ENCODE measurements around the gene EOMES. TPM values are rescaled to one million over a fixed set of nuclear protein-coding genes. Genes with fewer than 3 reads are reported as not detected.

EOMES gene
- total and polyA plus RNA-seq, 2 of the 4 experiments (the other 2 are of a cell fraction): not detected

DNA sequence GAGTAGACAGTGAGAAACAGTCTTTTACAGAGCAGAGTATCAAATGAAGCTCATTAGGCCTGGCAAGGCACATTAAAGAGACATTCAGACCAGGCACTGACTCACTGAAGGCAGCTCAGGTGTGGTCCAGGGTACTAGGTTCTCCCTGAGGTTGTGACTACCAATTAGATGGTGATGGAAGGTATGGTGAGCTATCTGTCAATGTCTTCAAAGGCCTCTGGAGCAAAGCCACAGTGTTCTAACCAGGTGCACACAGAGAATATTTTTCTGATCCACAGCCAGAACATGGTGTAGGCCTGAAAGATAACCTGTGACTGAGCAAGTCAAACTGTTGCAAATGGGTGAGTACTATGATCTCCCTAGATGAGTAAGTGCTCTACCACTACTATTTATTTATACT is 51.5 kb downstream of the EOMES start:
- H3K23ac ChIP-seq (ENCODE audit: low read depth, low read length): no peak overlapping the region
- H2BK20ac ChIP-seq (ENCODE audit: low read depth, low read length): no peak overlapping the region
- no peak overlapping the region for H2AK9ac ChIP-seq (replicated peaks; ENCODE audit: low read depth, low read length, poor library complexity)
- no peak for ATAC-seq (ENCODE audit: low read depth)
- no peak overlapping the region for H4K91ac ChIP-seq (ENCODE audit: insufficient read depth, low read depth, low read length)
- H4K5ac ChIP-seq (ENCODE audit: low read depth, low read length): no peak overlapping the region
- no peak overlapping the region for H3K4me3 ChIP-seq (ENCODE audit: insufficient read depth, low read depth, low read length)
- no peak for TF ChIP-seq CEBPB (IDR thresholded peaks at IDR 0.05; ENCODE audit: low read depth, low read length)
- TF ChIP-seq BHLHE40 (IDR thresholded peaks at IDR 0.05; ENCODE audit: low read depth, low read length): no peak
- TF ChIP-seq RAD21 (IDR thresholded peaks at IDR 0.05; ENCODE audit: low read length): no peak
- no peak for TF ChIP-seq CHD1 (IDR thresholded peaks at IDR 0.05; ENCODE audit: low read depth, low read length)
- no peak for TF ChIP-seq MAZ (IDR thresholded peaks at IDR 0.05; ENCODE audit: borderline replicate concordance, low read depth, low read length)
- TF ChIP-seq MAFK (IDR thresholded peaks at IDR 0.05; ENCODE audit: low read depth, low read length): no peak
- no peak for TF ChIP-seq MXI1 (IDR thresholded peaks at IDR 0.05; ENCODE audit: borderline replicate concordance, low read depth, low read length)
- no peak for TF ChIP-seq SMC3 (IDR thresholded peaks at IDR 0.05; ENCODE audit: low read depth, low read length)
- no peak for TF ChIP-seq ELK1 (IDR thresholded peaks at IDR 0.05; ENCODE audit: borderline replicate concordance, low read depth, low read length)
- no peak for TF ChIP-seq POLR2A (IDR thresholded peaks at IDR 0.05; ENCODE audit: low read depth, low read length)
- no peak overlapping the region for H3K56ac ChIP-seq (ENCODE audit: extremely low read depth, insufficient read depth, low read length)
- no peak overlapping the region for H3K4ac ChIP-seq (ENCODE audit: low read depth, low read length)
- intact Hi-C loops (cut with micrococcal nuclease) (no loop called here), dilution Hi-C loops (cut with HindIII; ENCODE audit: low sequenced_read_pairs, unreplicated experiment) (no loop called here), in situ Hi-C loops (cut with MboI; ENCODE audit: low sequenced_read_pairs) (loop anchor here (10.0 kb wide), 1 partner anchor 186 kb away; the partner anchor contains the start of gene SLC4A7)
- no peak overlapping the region for H3K9ac ChIP-seq (ENCODE audit: low read depth, low read length)
- no peak overlapping the region for H2AFZ ChIP-seq (replicated peaks; ENCODE audit: low read length, poor library complexity)
- H4K8ac ChIP-seq (ENCODE audit: low read depth in 2 of 2, low read length in 2 of 2): no peak overlapping the region
- ChIA-PET POLR2A (ENCODE audit: unreplicated experiment) (interaction anchor here (0.5 kb wide), 1 partner anchor 9 kb away, joined by 3 read pairs; no protein-coding TSS in a partner anchor), CTCF (no interaction called here)
- no peaks in the 10 kb centered on the region for H3K79me1 ChIP-seq (ENCODE audit: low read depth in 1 of 2, low read length in 2 of 2)
- H3K4me1 ChIP-seq (ENCODE audit: control insufficient read depth, insufficient read depth, low read length): peaks cover 2% of the 10 kb centered on the region
- H2BK15ac ChIP-seq (ENCODE audit: low read depth, low read length): no peak overlapping the region
- no peak overlapping the region for H3K4me2 ChIP-seq (ENCODE audit: low read depth, low read length)
- no peaks in the 10 kb centered on the region for H4K20me1 ChIP-seq (ENCODE audit: insufficient read depth, low read length)
- BruUV-seq (replicated peaks): no TSS peak
- H3K14ac ChIP-seq (replicated peaks; ENCODE audit: low read depth, low read length): no peak overlapping the region
- no peak overlapping the region for H3K18ac ChIP-seq (ENCODE audit: low read depth, low read length)
- DNase-seq: no peak
- no peaks in the 10 kb centered on the region for H3K9me1 ChIP-seq (ENCODE audit: insufficient read depth, low read length)
- no peak overlapping the region for H2BK5ac ChIP-seq (ENCODE audit: low read depth, low read length, poor library complexity, severe bottlenecking)
- H3K27ac ChIP-seq (ENCODE audit: insufficient read depth, low read length): no peak overlapping the region
- no peaks in the 10 kb centered on the region for H3K27me3 ChIP-seq (ENCODE audit: control insufficient read depth, insufficient read depth, low read length)
- H3K36me3 ChIP-seq (ENCODE audit: control insufficient read depth, insufficient read depth, low read length): no peaks in the 10 kb centered on the region
- no peak overlapping the region for H2BK120ac ChIP-seq (ENCODE audit: low read depth, low read length)
- no peaks in the 10 kb centered on the region for H3K9me3 ChIP-seq (ENCODE audit: control insufficient read depth, insufficient read depth, low read length)
- H2AK5ac ChIP-seq (ENCODE audit: low read depth, low read length): no peak overlapping the region
